Activated naive CD4-positive, alpha-beta T cell treated with anti-CD3 and anti-CD28 coated beads, Interleukin-2, amount 10 ng/mL, durations not matched to agents 7 days and 5 days (primary cell): ENCODE measurements around the gene PTH1R.

Experiments
- CTCF ChIA-PET: fragments of 350-600 bp; sonication (Branson Sonifier 250); formaldehyde crosslinking; loops from one replicate; lab custom pipeline; 2021; ENCODE audit warnings: antibody characterized with exemption; lab: Charles Lee
- DNase-seq: peaks from one replicate; pipeline ENCODE4 v3.0.0-alpha.2; 2020
- H3K27ac Mint-ChIP-seq: one replicate; pipeline ENCODE4 v1.8.0; 2021; ENCODE audit warnings: mild to moderate bottlenecking, moderate library complexity, mixed read lengths
- H3K27me3 Mint-ChIP-seq: one replicate; pipeline ENCODE4 v1.8.0; 2021; ENCODE audit warnings: mild to moderate bottlenecking, mixed read lengths
- H3K36me3 Mint-ChIP-seq: one replicate; pipeline ENCODE4 v1.8.0; 2021; ENCODE audit warnings: mixed read lengths
- H3K4me1 Mint-ChIP-seq: one replicate; pipeline ENCODE4 v1.8.0; 2021; ENCODE audit warnings: mixed read lengths
- H3K4me3 Mint-ChIP-seq: one replicate; pipeline ENCODE4 v1.8.0; 2021; ENCODE audit warnings: mild to moderate bottlenecking, moderate library complexity, mixed read lengths
- H3K9me3 Mint-ChIP-seq: one replicate; pipeline ENCODE4 v1.8.0; 2021; ENCODE audit warnings: mixed read lengths

Gene PTH1R

DNA sequence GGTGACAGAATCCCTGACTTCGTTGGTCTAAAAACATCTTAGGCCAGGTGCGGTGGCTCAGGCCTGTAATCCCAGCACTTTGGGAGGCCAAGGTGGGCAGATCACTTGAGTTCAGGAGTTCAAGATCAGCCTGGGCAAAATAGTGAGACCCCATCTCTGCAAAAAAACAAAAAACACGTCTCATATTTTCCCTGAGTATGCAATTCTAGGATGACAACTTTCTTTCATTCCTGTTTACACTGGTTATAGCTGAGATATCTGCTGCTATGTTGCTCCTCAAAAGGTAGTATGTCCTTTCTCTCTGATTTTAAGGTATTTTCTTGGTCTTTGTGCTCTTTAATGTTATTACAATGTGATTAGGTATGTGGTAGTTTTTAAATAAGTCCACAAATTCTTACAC, 39.3 kb downstream of the PTH1R start:
- H3K4me3 Mint-ChIP-seq, result no peak overlapping the region
- CTCF ChIA-PET, result interaction anchor here (1.2 kb wide), 1 partner anchor 8 kb away, joined by 4 read pairs; no protein-coding TSS in a partner anchor
- DNase-seq, result no peak
- H3K9me3 Mint-ChIP-seq, result no peaks in the 10 kb centered on the region
- peaks cover 10% of the 10 kb centered on the region for H3K4me1 Mint-ChIP-seq
- no peaks in the 10 kb centered on the region for H3K27me3 Mint-ChIP-seq
- H3K27ac Mint-ChIP-seq, result no peak overlapping the region
- H3K36me3 Mint-ChIP-seq, result peaks cover 35% of the 10 kb centered on the region

DNA sequence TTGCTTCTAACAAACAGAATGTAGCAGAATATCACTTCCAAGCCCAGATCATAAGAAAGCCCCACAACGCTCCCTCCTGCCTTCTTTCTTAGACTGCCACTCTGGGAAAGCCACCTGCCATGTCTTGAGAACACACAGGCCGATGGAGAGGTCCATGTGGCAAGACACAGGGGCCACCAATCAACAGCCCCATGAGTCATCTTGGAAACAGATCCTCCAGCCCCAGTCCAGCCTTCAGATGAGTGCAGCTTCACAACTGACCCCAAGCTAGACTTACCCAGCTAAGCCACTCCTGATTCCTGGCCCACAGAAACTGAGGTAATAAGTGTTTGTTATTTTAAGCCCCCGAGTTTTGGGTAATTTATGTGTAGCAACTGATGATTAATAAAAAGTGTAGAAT, 39.7 kb downstream of the PTH1R start:
- CTCF ChIA-PET, result interaction anchor here (1.2 kb wide), 1 partner anchor 8 kb away, joined by 4 read pairs; no protein-coding TSS in a partner anchor
- peaks cover 35% of the 10 kb centered on the region for H3K36me3 Mint-ChIP-seq

DNA sequence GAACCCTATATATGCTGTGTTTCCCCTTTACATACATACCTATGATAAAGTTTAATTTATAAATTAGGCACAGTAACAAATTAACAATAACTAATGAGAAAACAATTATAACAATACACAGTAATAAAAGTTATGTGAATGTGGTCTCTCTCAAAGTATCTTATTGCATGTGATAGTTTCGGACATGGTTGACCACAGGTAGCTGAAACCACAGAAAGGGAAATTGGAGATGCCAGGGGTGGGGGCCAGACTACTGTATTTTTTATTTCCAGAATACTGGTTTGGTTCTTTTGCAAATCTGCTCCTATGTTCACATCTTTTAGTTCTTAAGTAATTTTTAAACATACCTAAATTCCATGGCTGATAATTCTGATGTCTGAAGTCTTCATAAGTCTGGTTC, 40.7 kb downstream of the PTH1R start:
- Mint-ChIP-seq H3K27ac (no peak overlapping the region), H3K27me3 (no peaks in the 10 kb centered on the region), H3K36me3 (peaks cover 42% of the 10 kb centered on the region), H3K9me3 (no peaks in the 10 kb centered on the region), H3K4me1 (peaks cover 12% of the 10 kb centered on the region), H3K4me3 (no peak overlapping the region)
- CTCF ChIA-PET, result interaction anchor here (1.1 to 1.6 kb wide), 4 partner anchors 9 to 80 kb away, joined by 3 to 5 read pairs (median 4); no protein-coding TSS in a partner anchor
- DNase-seq, result no peak

More for the DNA sequence above, 39.7 kb downstream of the PTH1R start:
- Mint-ChIP-seq H3K4me3 (no peak overlapping the region), H3K9me3 (no peaks in the 10 kb centered on the region), H3K27ac (no peak overlapping the region), H3K27me3 (no peaks in the 10 kb centered on the region), H3K4me1 (peaks cover 10% of the 10 kb centered on the region)
- no peak for DNase-seq

DNA sequence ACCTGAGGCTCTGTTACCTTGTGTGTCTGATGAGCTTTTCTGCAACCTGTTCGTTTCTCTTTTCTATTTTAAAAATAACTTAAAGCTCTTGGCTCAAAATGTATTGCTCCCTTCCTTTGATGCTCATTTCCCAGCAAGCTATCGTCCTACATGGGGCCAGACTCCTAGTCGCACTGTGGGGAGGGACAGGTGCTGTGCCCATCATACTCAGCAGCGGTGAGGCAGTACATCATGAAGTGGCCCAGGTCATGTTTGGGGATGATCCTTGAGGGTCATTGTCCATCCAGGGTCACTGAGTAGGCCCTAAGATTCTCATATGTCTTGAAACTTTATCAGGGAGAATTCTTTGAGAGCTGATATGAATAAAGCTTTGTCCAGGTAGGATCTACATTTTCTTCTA, 41.1 kb downstream of the PTH1R start:
- no peak overlapping the region for H3K4me3 Mint-ChIP-seq
- no peaks in the 10 kb centered on the region for H3K27me3 Mint-ChIP-seq
- CTCF ChIA-PET, result interaction anchor here (1.1 to 1.6 kb wide), 3 partner anchors 9 to 79 kb away, joined by 3 to 5 read pairs (median 5); no protein-coding TSS in a partner anchor
- no peak for DNase-seq
- no peaks in the 10 kb centered on the region for H3K9me3 Mint-ChIP-seq
- no peak overlapping the region for H3K27ac Mint-ChIP-seq
- peaks cover 9% of the 10 kb centered on the region for H3K4me1 Mint-ChIP-seq
- H3K36me3 Mint-ChIP-seq, result peaks cover 46% of the 10 kb centered on the region

DNA sequence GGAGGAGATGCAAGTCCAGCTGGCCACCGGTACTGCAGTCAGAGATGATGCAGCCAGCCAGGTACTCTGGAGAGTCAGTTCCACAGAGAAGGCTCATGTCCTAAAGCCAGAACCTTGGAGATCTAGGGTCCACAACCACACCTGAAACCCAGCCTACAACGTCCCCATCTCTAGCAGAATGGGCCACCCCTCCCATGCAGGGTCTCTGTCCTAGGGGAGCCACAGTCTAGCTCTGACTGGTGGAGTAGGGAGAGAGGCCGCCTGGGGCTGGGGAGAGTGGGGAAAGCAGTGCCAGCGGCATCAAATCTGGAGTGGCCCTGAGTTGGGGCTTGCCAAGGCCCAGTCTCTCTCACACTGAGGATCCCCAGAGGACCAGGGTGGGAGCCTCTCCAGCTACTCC, 43.5 kb downstream of the PTH1R start:
- no peak overlapping the region for H3K4me3 Mint-ChIP-seq
- H3K4me1 Mint-ChIP-seq, result peaks cover 14% of the 10 kb centered on the region
- CTCF ChIA-PET, result interaction anchor here (0.6 to 3.1 kb wide), 3 partner anchors 9 to 77 kb away, joined by 3 to 10 read pairs (median 4); no protein-coding TSS in a partner anchor
- no peaks in the 10 kb centered on the region for H3K27me3 Mint-ChIP-seq
- no peaks in the 10 kb centered on the region for H3K9me3 Mint-ChIP-seq
- peaks cover 50% of the 10 kb centered on the region for H3K36me3 Mint-ChIP-seq
- no peak overlapping the region for H3K27ac Mint-ChIP-seq
- no peak for DNase-seq

DNA sequence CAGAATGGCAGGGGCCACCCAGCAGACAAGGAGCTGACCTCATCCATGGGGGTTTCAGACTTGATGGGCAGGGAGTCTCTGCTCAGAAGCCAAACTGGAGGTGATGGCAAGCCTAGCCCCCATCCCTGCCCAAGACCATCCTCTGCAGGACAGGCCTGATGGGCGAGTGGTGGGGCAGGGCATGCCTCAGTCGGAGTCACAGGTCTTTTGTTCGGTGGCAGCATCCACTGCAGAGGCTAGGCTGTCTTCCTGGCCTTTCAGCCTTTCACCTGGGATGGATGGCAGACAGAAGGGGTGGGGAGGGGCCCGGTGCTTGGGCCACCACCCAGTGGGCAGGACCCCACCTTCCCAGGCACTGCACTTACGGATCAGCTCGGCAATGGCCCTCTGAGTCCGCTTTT, 44.4 kb downstream of the PTH1R start:
- CTCF ChIA-PET, result interaction anchor here (0.5 to 3.3 kb wide), 4 partner anchors 9 to 76 kb away, joined by 3 to 11 read pairs (median 7); no protein-coding TSS in a partner anchor
- DNase-seq, result no peak
- H3K4me1 Mint-ChIP-seq, result peaks cover 23% of the 10 kb centered on the region
- no peak overlapping the region for H3K4me3 Mint-ChIP-seq
- no peak overlapping the region for H3K27ac Mint-ChIP-seq
- H3K9me3 Mint-ChIP-seq, result no peaks in the 10 kb centered on the region
- no peaks in the 10 kb centered on the region for H3K27me3 Mint-ChIP-seq
- H3K36me3 Mint-ChIP-seq, result peaks cover 46% of the 10 kb centered on the region

DNA sequence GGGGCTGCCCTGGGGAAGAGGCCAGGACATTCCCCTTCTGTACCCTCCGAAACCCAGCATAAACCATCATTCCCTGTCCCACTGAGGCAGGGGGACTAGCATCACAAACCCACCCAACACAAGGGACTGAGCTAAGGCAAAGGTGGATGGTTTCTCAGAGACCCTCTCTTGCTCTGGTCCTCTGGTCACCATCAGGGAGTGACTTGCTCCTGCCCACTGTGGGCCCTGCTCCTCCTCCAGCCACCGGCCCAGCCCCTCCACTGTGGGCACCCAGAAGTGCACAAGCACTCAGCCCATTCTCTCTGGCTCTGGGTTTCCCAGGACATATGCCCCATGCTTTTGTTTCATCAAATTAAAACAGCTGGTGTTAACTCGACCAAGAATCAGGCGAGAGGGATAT, 44.9 kb downstream of the PTH1R start:
- peaks cover 52% of the 10 kb centered on the region for H3K36me3 Mint-ChIP-seq
- no peak for DNase-seq
- no peaks in the 10 kb centered on the region for H3K27me3 Mint-ChIP-seq
- H3K4me3 Mint-ChIP-seq, result no peak overlapping the region
- peaks cover 28% of the 10 kb centered on the region for H3K4me1 Mint-ChIP-seq
- CTCF ChIA-PET, result interaction anchor here (0.7 to 3.3 kb wide), 8 partner anchors 9 to 448 kb away, joined by 3 to 28 read pairs (median 9); partner anchors contain the start of gene NBEAL2
- H3K9me3 Mint-ChIP-seq, result peaks cover 3% of the 10 kb centered on the region
- no peak overlapping the region for H3K27ac Mint-ChIP-seq

DNA sequence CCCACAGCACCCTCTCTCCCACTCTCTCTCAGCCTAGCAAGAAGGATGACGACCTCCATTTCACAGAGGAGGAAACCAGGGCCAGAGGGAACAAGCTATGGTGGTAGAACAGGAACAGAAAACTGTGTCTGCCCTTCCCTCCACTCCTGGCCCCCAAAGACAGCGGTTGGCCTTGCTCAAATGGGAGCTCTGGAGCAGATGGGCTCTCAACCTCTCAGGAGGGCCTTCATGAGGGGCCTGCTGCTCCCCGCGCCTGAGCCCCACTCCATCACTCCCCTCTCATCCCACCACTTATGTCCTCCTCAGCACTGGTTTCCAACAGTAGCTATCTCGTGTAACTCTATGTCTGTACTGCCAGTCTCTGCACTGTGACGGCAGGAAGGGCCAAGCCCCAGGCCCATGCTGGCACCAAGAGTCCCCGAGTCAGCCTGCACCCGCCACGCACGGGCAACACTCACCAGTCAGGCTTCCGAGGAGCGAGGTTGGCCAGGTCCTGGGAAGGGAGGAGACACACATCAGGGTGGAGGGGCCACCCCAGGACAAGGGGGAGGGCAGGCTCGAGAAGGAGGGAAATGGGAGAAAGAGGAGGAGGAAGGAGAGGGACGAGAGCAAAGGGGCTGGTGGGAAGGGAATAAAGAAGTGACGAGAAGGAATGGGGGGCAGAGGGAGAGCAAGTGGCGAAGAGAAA, 45.5 kb downstream of the PTH1R start:
- peak overlapping the region; percentile 64 for H3K27ac Mint-ChIP-seq
- CTCF ChIA-PET, result interaction anchor here (0.6 to 3.3 kb wide), 16 partner anchors 9 to 447 kb away, joined by 3 to 28 read pairs (median 5); partner anchors contain the start of gene NBEAL2
- H3K4me1 Mint-ChIP-seq, result peaks cover 34% of the 10 kb centered on the region

DNA sequence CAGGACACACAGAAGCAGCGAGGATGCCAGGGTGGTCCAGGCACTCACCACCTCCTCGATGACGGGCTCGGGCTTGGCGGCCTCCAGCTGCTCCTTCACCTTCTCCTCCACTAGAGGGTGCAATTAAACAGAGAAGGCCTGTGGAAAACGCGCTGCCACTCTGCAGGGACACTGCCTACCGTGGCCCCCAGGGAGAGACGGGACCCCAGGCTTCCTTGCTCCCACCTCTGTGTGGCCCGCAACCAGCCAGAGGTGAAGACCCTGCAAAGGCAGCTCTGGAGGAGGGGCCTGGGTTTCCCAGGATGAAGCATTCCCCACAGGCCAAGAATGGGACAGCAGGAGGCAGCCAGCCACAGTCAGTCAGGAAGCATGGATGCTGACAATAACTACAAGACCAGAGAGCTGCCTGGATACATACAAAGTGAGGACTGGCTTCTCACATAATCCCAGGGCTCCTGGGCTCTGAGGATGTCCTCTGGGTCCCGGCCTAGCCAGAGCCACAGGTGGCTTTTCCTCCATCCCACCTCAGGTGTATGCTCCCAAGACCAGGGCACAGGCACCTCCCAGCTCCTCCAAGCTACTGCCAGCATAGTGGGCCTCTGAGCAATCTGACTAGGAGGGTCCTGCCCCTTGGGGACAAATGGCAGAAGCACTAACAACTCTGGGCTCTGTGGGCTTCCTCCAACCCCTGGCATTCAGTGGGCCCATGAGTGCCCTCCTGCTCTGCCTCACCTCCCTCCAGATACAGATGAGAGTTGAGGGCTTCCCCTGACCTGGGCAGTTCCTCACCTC, 46.2 kb downstream of the PTH1R start:
- H3K9me3 Mint-ChIP-seq, result peaks cover 10% of the 10 kb centered on the region
- peaks cover 41% of the 10 kb centered on the region for H3K4me1 Mint-ChIP-seq
- CTCF ChIA-PET, result interaction anchor here (0.6 to 3.3 kb wide), 16 partner anchors 10 to 446 kb away, joined by 3 to 28 read pairs (median 5); partner anchors contain the start of gene NBEAL2
- peaks cover 55% of the 10 kb centered on the region for H3K36me3 Mint-ChIP-seq
- peak overlapping the region; percentile 64 for H3K27ac Mint-ChIP-seq
- H3K4me3 Mint-ChIP-seq, result no peak overlapping the region
- H3K27me3 Mint-ChIP-seq, result no peaks in the 10 kb centered on the region
- peak; percentile 62 for DNase-seq

More for the DNA sequence above, 45.5 kb downstream of the PTH1R start:
- H3K9me3 Mint-ChIP-seq, result peaks cover 3% of the 10 kb centered on the region
- peaks cover 53% of the 10 kb centered on the region for H3K36me3 Mint-ChIP-seq
- no peak for DNase-seq
- no peaks in the 10 kb centered on the region for H3K27me3 Mint-ChIP-seq
- no peak overlapping the region for H3K4me3 Mint-ChIP-seq

DNA sequence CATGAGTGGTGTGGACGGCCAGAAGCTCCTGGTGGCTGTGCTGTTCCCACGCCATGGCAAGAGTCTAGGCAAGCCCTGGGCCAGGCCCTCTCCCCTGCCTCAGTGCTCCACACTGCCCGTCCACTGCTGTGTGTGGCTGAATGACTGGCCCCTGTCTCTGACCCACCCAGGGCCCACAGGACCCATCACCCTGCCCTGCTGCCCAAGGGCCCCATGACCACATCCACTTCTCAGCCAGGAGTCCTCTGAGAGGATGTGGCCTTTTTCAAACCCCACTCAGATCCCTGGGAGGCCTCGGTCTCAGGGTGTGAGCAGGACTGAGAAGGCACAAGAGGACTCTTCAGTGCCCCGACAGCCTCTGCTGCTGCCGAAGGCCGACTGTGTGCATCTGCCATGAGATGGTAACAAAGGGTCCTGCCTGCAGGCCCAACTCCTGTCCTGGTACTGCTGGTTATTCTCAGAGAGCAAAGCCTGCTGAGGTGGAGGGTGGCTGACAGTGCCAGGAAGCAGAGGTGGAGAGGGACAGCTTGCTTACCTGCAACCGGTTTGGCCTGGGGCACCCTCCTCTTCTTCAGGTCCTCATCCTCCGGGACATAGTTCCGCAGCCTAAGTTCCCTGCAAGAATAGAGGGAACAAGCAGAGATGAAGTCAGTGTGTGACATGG, 47.5 kb downstream of the PTH1R start:
- Mint-ChIP-seq H3K9me3 (peaks cover 15% of the 10 kb centered on the region), H3K4me3 (no peak overlapping the region), H3K4me1 (peaks cover 50% of the 10 kb centered on the region), H3K27ac (peak overlapping the region; percentile 33), H3K27me3 (no peaks in the 10 kb centered on the region), H3K36me3 (peaks cover 54% of the 10 kb centered on the region)
- CTCF ChIA-PET, result interaction anchor here (1.8 to 3.3 kb wide), 3 partner anchors 9 to 73 kb away, joined by 5 to 11 read pairs (median 8); no protein-coding TSS in a partner anchor
- DNase-seq, result no peak

DNA sequence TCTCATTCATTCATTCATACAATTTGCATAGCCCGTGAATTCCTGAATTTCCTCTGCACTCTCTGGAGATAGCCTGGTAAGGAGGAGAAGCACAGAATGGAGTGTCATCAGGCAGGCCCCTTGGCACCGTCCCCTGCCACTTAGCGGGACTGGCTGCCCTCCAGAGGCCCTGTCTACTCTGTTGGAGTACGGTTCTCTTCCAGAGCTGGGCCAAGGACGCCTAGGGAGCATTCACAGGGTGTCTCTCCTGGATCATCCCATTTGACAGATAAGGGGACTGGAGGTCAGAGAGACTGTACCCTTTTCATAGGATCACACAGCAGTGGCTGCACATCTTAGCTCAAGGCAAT, 48.0 kb downstream of the PTH1R start:
- CTCF ChIA-PET, result interaction anchor here (0.6 to 3.1 kb wide), 4 partner anchors 10 to 242 kb away, joined by 3 to 8 read pairs (median 4); no protein-coding TSS in a partner anchor
- H3K4me1 Mint-ChIP-seq, result peaks cover 55% of the 10 kb centered on the region
- H3K4me3 Mint-ChIP-seq, result no peak overlapping the region
- peaks cover 56% of the 10 kb centered on the region for H3K36me3 Mint-ChIP-seq
- peaks cover 15% of the 10 kb centered on the region for H3K9me3 Mint-ChIP-seq
- no peaks in the 10 kb centered on the region for H3K27me3 Mint-ChIP-seq
- H3K27ac Mint-ChIP-seq, result peak overlapping the region; percentile 49
- DNase-seq, result no peak

DNA sequence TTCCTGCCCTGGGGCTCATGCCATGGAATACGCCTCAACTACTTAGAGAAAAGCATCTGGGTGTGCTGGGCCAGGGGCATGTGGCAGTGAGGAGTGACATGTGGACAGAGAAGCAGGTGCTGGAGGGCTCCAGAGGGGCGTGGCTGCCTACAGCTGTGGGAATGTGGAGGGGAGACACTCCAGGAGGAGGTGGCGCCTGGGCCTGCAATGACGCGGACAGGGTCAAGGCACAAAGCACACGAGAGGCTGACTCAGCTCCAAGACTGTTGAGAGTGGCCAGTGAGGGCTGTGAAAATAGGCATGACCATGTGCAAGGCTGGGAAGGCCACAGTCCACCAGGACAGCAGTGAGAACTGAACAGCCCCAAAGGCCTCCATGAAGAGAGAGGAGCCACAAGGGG, 48.5 kb downstream of the PTH1R start:
- DNase-seq, result no peak
- peaks cover 15% of the 10 kb centered on the region for H3K9me3 Mint-ChIP-seq
- H3K4me3 Mint-ChIP-seq, result no peak overlapping the region
- H3K27me3 Mint-ChIP-seq, result no peaks in the 10 kb centered on the region
- H3K4me1 Mint-ChIP-seq, result peaks cover 60% of the 10 kb centered on the region
- H3K36me3 Mint-ChIP-seq, result peaks cover 57% of the 10 kb centered on the region
- CTCF ChIA-PET, result interaction anchor here (0.6 to 3.1 kb wide), 6 partner anchors 10 to 242 kb away, joined by 3 to 8 read pairs (median 4); no protein-coding TSS in a partner anchor
- peak overlapping the region; percentile 90 for H3K27ac Mint-ChIP-seq

DNA sequence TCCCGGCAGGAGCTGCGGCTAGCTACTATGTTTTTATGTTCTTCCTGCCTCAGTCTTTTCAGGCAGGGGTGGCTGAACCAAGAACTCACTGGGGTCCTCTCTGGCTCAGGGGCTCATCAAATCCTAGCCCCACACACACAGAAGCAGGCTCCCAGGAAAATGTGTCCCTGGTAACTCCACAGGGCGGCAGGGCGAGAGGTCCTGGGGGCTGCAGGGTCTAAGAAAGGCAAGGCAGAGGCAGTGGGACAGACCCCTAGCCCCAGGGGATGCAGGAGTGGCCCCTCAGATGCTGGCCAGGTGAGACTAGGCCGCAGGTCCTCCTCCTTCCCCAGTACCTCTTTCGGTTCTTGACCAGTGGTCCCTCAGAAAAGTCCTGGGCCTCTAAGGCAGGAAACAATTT, 48.9 kb downstream of the PTH1R start:
- peaks cover 64% of the 10 kb centered on the region for H3K4me1 Mint-ChIP-seq
- no peaks in the 10 kb centered on the region for H3K27me3 Mint-ChIP-seq
- CTCF ChIA-PET, result interaction anchor here (0.8 to 3.1 kb wide), 5 partner anchors 10 to 72 kb away, joined by 3 to 8 read pairs (median 4); no protein-coding TSS in a partner anchor
- H3K36me3 Mint-ChIP-seq, result peaks cover 58% of the 10 kb centered on the region
- DNase-seq, result no peak
- H3K9me3 Mint-ChIP-seq, result peaks cover 15% of the 10 kb centered on the region
- H3K4me3 Mint-ChIP-seq, result no peak overlapping the region
- peak overlapping the region; percentile 90 for H3K27ac Mint-ChIP-seq
